Thoracic aorta (tissue), 2 donors: Measurements from ENCODE around the gene MTF1. TPM values are rescaled to one million over a fixed set of nuclear protein-coding genes. Genes with fewer than 3 reads are reported as not detected.

Experiments
- ATAC-seq: fragments of 150-250 bp; one replicate; pipeline ENCODE4 v1.8.0; 2017; ENCODE audit warnings: low read depth; ENCODE audit not compliant: insufficient number of reproducible peaks, low FRiP score
- DNase-seq: peaks from one replicate; pipeline ENCODE4 v3.0.0-alpha.2; 2020; ENCODE audit warnings: low spot score
- H3K27ac ChIP-seq, 2 donors: fragments of 200-600 bp; sonication (generic); 1 replicate in 1 of 2; 2 replicates in 1 of 2; pipeline ENCODE4 v1.5.1; 2016; ENCODE audit warnings: mild to moderate bottlenecking in 2 of 2, moderate library complexity in 2 of 2
- H3K27me3 ChIP-seq: fragments of 200-600 bp; sonication (generic); replicated peaks from 2 replicates; pipeline ENCODE4 v1.6.0; 2016; ENCODE audit warnings: mild to moderate bottlenecking; ENCODE audit not compliant: insufficient read depth
- H3K36me3 ChIP-seq: fragments of 200-600 bp; sonication (generic); one replicate; pipeline ENCODE4 v1.5.1; 2016
- H3K4me1 ChIP-seq, 2 donors: fragments of 200-600 bp; sonication (generic); 1 replicate in 1 of 2; 2 replicates in 1 of 2; pipeline versions ENCODE4 v1.5.1 to v1.6.0; 2016; ENCODE audit warnings: low read depth in 2 of 2, mild to moderate bottlenecking in 1 of 2; ENCODE audit not compliant: control insufficient read depth in 1 of 2
- H3K4me3 ChIP-seq: fragments of 200-600 bp; sonication (generic); 2 replicates; pipeline ENCODE4 v1.5.1; 2016; ENCODE audit warnings: mild to moderate bottlenecking
- H3K9me3 ChIP-seq: fragments of 200-600 bp; sonication (generic); 2 replicates; pipeline ENCODE4 v1.5.1; 2016
- total RNA-seq, 2 donors: library from RNA; depleted of rRNA; stranded (reverse); fragments of >200 nt; gene quantifications; one replicate each; pipeline versions ENCODE4 v1.1.0 to v1.2.3, GENCODE V29; 2016
- TF ChIP-seq, protein P1 (sequence below): fragments of 200-600 bp; sonication (generic); IDR thresholded peaks from one replicate; pipeline ENCODE4 v1.5.1; 2019; ENCODE audit warnings: antibody characterized with exemption

Gene MTF1
- total RNA-seq, 2 donors from 2014 or later: 4.5 to 9.3 TPM

DNA sequence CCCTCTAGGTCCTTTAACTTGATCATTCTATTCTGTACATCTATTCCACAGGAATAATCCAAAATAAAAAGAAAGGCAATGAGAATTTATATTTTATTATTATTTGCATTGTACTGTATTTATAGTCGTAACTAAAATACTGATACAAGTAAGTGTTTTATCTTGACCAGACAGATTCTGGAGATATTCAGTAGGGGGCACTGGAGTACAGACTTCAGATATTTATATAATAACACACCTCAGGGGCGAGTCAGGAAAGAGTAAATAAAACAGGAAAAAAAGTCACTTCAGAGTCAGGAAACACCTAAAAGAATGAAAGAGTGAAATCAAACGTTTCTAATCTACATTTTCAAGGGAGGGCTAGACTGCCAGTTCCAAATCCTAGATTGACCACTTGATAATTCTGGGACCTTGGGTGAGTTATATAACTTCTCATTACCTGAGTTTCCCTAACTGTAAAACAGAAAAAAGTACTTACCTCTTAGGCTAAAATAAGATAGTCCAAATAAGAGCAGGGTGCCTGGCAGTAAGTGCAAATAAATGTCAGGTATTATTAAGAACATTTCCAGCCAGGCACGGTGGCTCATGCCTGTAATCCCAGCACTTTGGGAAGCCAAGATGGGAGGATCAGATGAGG lies 31.1 kb upstream of the MTF1 start:
- peak overlapping the region in 1 of 2 donors; percentile 34 for H3K27ac ChIP-seq
- H3K4me1 ChIP-seq: peaks cover 0 to 6% of the 10 kb centered on the region in 2 donors
- H3K27me3 ChIP-seq: no peaks in the 10 kb centered on the region
- H3K4me3 ChIP-seq: no peak overlapping the region
- TF ChIP-seq, protein P1, sequence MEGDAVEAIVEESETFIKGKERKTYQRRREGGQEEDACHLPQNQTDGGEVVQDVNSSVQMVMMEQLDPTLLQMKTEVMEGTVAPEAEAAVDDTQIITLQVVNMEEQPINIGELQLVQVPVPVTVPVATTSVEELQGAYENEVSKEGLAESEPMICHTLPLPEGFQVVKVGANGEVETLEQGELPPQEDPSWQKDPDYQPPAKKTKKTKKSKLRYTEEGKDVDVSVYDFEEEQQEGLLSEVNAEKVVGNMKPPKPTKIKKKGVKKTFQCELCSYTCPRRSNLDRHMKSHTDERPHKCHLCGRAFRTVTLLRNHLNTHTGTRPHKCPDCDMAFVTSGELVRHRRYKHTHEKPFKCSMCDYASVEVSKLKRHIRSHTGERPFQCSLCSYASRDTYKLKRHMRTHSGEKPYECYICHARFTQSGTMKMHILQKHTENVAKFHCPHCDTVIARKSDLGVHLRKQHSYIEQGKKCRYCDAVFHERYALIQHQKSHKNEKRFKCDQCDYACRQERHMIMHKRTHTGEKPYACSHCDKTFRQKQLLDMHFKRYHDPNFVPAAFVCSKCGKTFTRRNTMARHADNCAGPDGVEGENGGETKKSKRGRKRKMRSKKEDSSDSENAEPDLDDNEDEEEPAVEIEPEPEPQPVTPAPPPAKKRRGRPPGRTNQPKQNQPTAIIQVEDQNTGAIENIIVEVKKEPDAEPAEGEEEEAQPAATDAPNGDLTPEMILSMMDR: peak; percentile 55
- no peaks in the 10 kb centered on the region for H3K9me3 ChIP-seq
- H3K36me3 ChIP-seq: peaks cover 45% of the 10 kb centered on the region
- ATAC-seq (no peak), DNase-seq (no peak)

DNA sequence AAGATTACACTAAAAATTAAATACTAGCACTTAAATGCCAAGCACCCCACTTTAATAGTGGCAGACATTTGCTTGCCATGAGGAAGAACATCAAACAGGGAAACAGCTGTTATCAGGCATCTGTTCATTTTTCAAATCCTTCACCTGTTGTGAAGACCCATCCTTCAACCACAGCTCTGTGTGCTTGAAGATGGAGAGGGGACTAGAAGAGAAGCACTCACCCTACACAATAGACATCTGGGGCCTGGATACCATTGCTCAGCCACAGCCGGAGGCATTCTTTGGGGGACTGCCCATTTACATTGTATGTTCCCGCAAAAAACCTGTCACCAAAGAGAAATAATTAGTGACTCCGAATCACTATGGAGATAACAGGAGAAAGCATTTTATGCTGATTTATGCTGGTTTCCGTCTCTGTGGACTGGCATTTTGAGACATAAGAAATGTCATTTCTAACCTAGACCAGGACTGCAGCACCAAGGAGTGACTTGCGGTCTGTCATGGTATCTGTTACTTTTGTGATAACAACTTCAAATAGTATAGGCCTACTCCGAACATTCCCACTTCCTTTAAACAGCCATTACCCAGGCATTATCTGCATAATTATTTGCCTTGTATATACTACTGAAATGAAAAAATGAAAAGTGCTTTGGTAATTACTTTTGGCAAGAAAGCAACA lies 28.8 kb upstream of the MTF1 start:
- ATAC-seq (no peak), DNase-seq (no peak)
- Histone ChIP-seq H3K9me3 (no peaks in the 10 kb centered on the region), H3K27me3 (no peaks in the 10 kb centered on the region), H3K27ac (no peak overlapping the region), H3K4me3 (no peak overlapping the region), H3K4me1 (peaks cover 0 to 6% of the 10 kb centered on the region in 2 donors), H3K36me3 (peaks cover 62% of the 10 kb centered on the region)
- TF ChIP-seq, protein P1: no peak

DNA sequence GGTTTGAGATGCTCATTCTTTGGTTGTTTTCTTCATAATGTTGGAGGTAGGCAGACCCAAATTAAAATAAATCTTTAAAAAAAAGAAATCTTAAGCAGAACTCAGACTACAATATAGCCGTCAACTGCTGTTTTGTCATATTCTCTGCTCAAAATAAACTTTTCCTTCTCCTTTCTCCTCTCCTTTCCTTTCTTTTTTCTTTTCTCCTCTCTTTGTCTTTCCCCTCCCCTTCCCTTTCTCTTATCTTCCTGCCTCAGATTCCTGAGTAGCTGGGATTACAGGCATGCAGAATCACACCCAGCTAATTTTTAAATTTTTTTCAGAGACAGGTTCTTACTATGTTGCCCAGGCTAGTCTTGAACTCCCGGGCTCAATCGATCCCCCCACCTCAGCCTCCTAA lies 24.8 kb upstream of the MTF1 start:
- ATAC-seq (no peak), DNase-seq (no peak)
- no peak overlapping the region for H3K27ac ChIP-seq
- no peaks in the 10 kb centered on the region for H3K9me3 ChIP-seq
- H3K36me3 ChIP-seq: peaks cover 77% of the 10 kb centered on the region
- TF ChIP-seq, protein P1: no peak
- H3K4me1 ChIP-seq: no peaks in the 10 kb centered on the region
- no peaks in the 10 kb centered on the region for H3K27me3 ChIP-seq
- no peak overlapping the region for H3K4me3 ChIP-seq

DNA sequence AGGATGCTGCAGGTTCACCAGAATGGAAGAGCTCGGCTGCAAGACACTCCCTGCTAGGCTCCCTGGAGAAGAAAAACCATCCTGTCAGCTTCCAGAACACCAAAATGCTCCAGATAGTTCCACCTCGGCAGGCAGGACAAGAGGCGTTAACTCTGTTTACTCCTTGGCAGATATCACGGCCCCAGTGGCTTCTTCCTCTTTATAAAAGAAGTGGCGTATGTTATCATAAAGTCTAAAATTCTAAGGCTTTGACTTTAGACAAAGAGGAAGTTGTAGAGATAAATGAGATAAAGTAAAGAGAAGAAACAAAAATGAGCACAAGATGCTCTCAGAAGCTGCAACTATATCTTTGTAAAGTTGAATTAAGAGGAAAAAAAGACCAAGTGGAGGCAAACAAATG lies 24.3 kb upstream of the MTF1 start:
- Histone ChIP-seq H3K27ac (no peak overlapping the region), H3K4me1 (no peaks in the 10 kb centered on the region), H3K27me3 (no peaks in the 10 kb centered on the region), H3K9me3 (no peaks in the 10 kb centered on the region), H3K36me3 (peaks cover 72% of the 10 kb centered on the region), H3K4me3 (no peak overlapping the region)
- TF ChIP-seq, protein P1: no peak
- DNase-seq: no peak
- no peak for ATAC-seq

DNA sequence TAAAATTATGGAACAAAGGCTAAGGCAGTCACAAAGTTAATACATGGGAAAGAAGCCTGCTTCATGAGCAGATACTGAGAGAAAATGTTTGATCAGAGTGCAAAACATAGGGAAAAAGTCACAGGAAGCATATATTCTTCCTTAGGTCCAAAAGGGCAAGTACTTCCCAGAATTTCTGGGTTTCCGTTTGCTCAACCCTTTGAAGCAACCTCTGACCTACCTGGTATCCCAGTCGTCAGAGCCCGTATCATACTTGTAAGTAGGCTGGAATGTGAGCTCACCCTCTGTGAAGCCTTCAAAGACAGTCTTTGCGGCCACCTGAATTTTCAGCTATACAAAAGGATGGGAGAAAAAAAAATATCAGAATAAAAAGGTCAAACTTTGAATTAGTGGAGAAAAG lies 20.5 kb upstream of the MTF1 start:
- no peak overlapping the region for H3K27ac ChIP-seq
- ATAC-seq (no peak), DNase-seq (no peak)
- H3K36me3 ChIP-seq: peaks cover 60% of the 10 kb centered on the region
- TF ChIP-seq, protein P1: no peak
- H3K4me3 ChIP-seq: no peak overlapping the region
- no peaks in the 10 kb centered on the region for H3K4me1 ChIP-seq
- H3K9me3 ChIP-seq: no peaks in the 10 kb centered on the region
- no peaks in the 10 kb centered on the region for H3K27me3 ChIP-seq
